Prostate gland (tissue), 2 donors: ENCODE measurements around the gene OPTN. TPM values are rescaled to one million over a fixed set of nuclear protein-coding genes. Genes with fewer than 3 reads are reported as not detected.
A peak's percentile ranks its signal among the peaks of the same experiment; 100 is the strongest.

Experiments used
- DNase-seq: peaks from one replicate; pipeline ENCODE4 v3.0.0-alpha.2; 2019; ENCODE audit warnings: low spot score
- H3K27ac ChIP-seq, 2 donors: fragments of 200-600 bp; sonication (generic); 2 replicates each; pipeline ENCODE4 v1.5.1; 2017 to 2019
- H3K27me3 ChIP-seq: fragments of 200-600 bp; sonication (generic); replicated peaks from 2 replicates; pipeline ENCODE4 v1.5.1; 2019; ENCODE audit not compliant: insufficient read depth
- H3K36me3 ChIP-seq, 2 donors: fragments of 200-600 bp; sonication (generic); 1 replicate in 1 of 2; 2 replicates in 1 of 2; pipeline versions ENCODE4 v1.5.1 to v1.8.1; 2017 to 2019
- H3K4me1 ChIP-seq: fragments of 200-600 bp; sonication (generic); replicated peaks from 2 replicates; pipeline ENCODE4 v1.5.1; 2019
- H3K4me3 ChIP-seq, 2 donors: fragments of 200-600 bp; sonication (generic); 2 replicates each; pipeline ENCODE4 v1.5.1; 2017 to 2019
- H3K9me3 ChIP-seq: fragments of 200-600 bp; sonication (generic); 2 replicates; pipeline ENCODE4 v1.5.1; 2017
- POLR2A ChIP-seq: fragments of 450-650 bp; IDR thresholded peaks from one replicate; pipeline ENCODE4 v1.6.1; 2016; ENCODE audit warnings: antibody characterized with exemption, mild to moderate bottlenecking
- POLR2AphosphoS5 ChIP-seq: sonication (generic); formaldehyde crosslinking; IDR thresholded peaks from one replicate; pipeline ENCODE4 v1.6.1; 2017; ENCODE audit warnings: antibody characterized with exemption
- WGBS: methylation state at CpG from one replicate; pipeline ENCODE4 v1.1.5; 2018; 5-methylcytosine and 5-hydroxymethylcytosine counted together
- intact Hi-C: fragments of 100-400 bp; cut with DNase I; formaldehyde crosslinking; loops from one replicate; pipeline ENCODE4 v1.14.2; 2022
- total RNA-seq, 2 donors: library from RNA; depleted of rRNA; stranded (reverse); fragments of >200 nt; gene quantifications; one replicate each; pipeline ENCODE4 v1.1.0, GENCODE V29; 2016
- TF ChIP-seq, protein P1 (sequence below), 4 experiments: fragments of 200-600 bp in 2 of 4; fragments of 450-650 bp in 2 of 4; sonication (generic) in 2 of 4; IDR thresholded peaks; 1 replicate in 3 of 4; 2 replicates in 1 of 4; pipeline ENCODE4 v1.5.1; 2016 to 2019; ENCODE audit warnings: antibody characterized with exemption in 4 of 4, mild to moderate bottlenecking in 2 of 4, moderate library complexity in 2 of 4

The OPTN gene
- total RNA-seq, 2 donors from 2014 or later = 19.2 to 69.9 TPM

DNA sequence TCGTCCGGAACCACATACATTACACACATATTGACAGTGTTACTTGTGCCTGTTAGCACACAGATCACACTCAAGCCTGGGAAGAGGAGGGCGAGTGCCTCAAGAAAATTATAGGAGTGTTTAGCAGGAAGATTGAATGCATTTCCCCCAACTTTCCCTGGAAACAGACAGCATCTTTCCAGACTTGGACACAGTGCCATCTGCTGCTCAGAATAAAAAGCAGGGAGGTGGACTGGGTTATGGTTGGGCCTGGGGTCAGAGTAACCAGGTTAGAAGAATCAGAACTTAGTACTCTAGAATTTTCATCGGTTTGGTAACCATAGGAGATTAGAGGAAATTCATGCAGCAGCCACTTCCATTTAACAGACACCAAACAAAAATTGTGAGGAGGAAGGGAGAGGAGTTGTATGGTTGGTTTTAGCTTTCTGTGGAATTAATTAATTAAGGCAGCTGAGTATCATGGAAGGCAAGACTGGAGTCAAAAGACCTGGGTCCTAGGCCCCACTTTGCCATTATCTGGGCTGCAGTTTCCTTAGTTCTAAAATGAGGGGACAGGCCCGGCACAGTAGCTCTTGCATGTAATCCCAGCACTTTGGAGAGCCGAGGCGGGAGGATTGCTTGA, 43.4 kb upstream of the OPTN start:
- TF ChIP-seq, protein P1, sequence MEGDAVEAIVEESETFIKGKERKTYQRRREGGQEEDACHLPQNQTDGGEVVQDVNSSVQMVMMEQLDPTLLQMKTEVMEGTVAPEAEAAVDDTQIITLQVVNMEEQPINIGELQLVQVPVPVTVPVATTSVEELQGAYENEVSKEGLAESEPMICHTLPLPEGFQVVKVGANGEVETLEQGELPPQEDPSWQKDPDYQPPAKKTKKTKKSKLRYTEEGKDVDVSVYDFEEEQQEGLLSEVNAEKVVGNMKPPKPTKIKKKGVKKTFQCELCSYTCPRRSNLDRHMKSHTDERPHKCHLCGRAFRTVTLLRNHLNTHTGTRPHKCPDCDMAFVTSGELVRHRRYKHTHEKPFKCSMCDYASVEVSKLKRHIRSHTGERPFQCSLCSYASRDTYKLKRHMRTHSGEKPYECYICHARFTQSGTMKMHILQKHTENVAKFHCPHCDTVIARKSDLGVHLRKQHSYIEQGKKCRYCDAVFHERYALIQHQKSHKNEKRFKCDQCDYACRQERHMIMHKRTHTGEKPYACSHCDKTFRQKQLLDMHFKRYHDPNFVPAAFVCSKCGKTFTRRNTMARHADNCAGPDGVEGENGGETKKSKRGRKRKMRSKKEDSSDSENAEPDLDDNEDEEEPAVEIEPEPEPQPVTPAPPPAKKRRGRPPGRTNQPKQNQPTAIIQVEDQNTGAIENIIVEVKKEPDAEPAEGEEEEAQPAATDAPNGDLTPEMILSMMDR (IDR thresholded peaks at IDR 0.05) = peak in 3 of 4 experiments; percentile 17 to 26 (median 21)
- TF ChIP-seq POLR2A = no peak
- Histone ChIP-seq H3K27me3 (no peaks in the 10 kb centered on the region), H3K4me1 (no peaks in the 10 kb centered on the region), H3K36me3 (no peaks in the 10 kb centered on the region), H3K27ac (no peak overlapping the region), H3K4me3 (no peak overlapping the region), H3K9me3 (no peaks in the 10 kb centered on the region)
- WGBS = 83% methylated on average over 7 of the region's 7 CpGs
- intact Hi-C loops = loop anchor here (5.0 to 10.0 kb wide), 3 partner anchors 149 to 339 kb away; no protein-coding TSS in a partner anchor
- no peak for DNase-seq

DNA sequence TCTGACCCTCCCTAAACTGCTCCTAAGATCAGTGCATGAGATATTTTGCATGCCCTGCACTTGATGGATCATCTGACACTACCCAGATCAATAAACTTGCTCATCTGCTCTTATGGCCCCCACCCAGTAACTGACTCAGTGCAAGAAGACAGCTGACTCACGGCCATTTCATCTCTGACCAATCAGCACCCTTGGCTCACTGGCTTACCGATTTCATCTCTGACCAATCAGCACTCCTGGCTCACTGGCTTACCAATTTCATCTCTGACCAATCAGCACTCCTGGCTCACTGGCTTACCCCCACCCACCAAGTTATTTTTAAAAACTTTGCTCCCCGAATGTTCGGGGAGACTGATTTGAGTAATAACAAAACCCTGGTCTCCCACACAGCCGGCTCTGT, 37.2 kb upstream of the OPTN start:
- no peak overlapping the region for H3K4me3 ChIP-seq
- H3K27ac ChIP-seq = no peak overlapping the region
- intact Hi-C loops = no loop called here
- WGBS = 94% methylated on average over 5 of the region's 5 CpGs
- DNase-seq = no peak
- no peaks in the 10 kb centered on the region for H3K9me3 ChIP-seq
- H3K36me3 ChIP-seq = no peaks in the 10 kb centered on the region
- H3K4me1 ChIP-seq = no peaks in the 10 kb centered on the region
- no peaks in the 10 kb centered on the region for H3K27me3 ChIP-seq
- TF ChIP-seq, protein P1 (IDR thresholded peaks at IDR 0.05) = no peak
- TF ChIP-seq POLR2A (no peak), POLR2AphosphoS5 (no peak)

- Histone ChIP-seq H3K4me1 (no peaks in the 10 kb centered on the region), H3K36me3 (no peaks in the 10 kb centered on the region), H3K27ac (no peak overlapping the region), H3K27me3 (no peaks in the 10 kb centered on the region), H3K9me3 (no peaks in the 10 kb centered on the region), H3K4me3 (no peak overlapping the region)
- intact Hi-C loops = loop anchor here (5.0 kb wide), 1 partner anchor 339 kb away; no protein-coding TSS in a partner anchor
- DNase-seq = no peak
- TF ChIP-seq POLR2A (no peak), POLR2AphosphoS5 (no peak)
- TF ChIP-seq, protein P1 (IDR thresholded peaks at IDR 0.05) = no peak
- WGBS = 49% methylated on average over 6 of the region's 6 CpGs
These were observed 33.4 kb upstream of the OPTN start for GRCh38 chr10:13066527-13066926.

DNA sequence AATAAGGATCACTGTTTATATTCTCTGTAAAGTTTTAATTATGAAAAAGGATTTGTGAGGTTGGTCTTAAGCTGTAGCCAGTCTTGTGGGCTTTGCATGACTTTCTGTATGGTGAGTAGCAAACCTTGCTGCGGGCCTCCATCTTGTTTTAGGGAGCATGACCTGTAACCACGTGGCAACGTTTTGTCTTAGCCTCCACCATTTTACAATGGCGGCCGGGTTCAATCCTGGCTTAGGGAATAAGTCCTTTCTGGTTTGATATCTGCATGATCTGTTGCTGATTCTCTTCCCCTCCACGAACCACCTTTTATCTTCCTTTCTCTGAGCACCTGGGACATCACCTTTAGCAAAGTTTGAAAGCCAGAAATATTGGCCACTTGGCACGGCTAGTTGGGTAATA, 32.5 kb upstream of the OPTN start:
- H3K4me1 ChIP-seq = no peaks in the 10 kb centered on the region
- no peak overlapping the region for H3K27ac ChIP-seq
- intact Hi-C loops = loop anchor here (5.0 kb wide), 1 partner anchor 340 kb away; no protein-coding TSS in a partner anchor
- 81% methylated on average over 7 of the region's 7 CpGs for WGBS
- TF ChIP-seq POLR2A (no peak), POLR2AphosphoS5 (no peak)
- TF ChIP-seq, protein P1 (IDR thresholded peaks at IDR 0.05) = no peak
- no peaks in the 10 kb centered on the region for H3K9me3 ChIP-seq
- H3K4me3 ChIP-seq = no peak overlapping the region
- no peaks in the 10 kb centered on the region for H3K27me3 ChIP-seq
- no peak for DNase-seq
- no peaks in the 10 kb centered on the region for H3K36me3 ChIP-seq

- Histone ChIP-seq H3K9me3 (no peaks in the 10 kb centered on the region), H3K27me3 (no peaks in the 10 kb centered on the region), H3K36me3 (no peaks in the 10 kb centered on the region), H3K4me3 (no peak overlapping the region), H3K27ac (no peak overlapping the region), H3K4me1 (no peaks in the 10 kb centered on the region)
- intact Hi-C loops = loop anchor here (5.0 kb wide), 1 partner anchor 341 kb away; no protein-coding TSS in a partner anchor
- WGBS = 53% methylated on average over 5 of the region's 5 CpGs
- DNase-seq = no peak
- TF ChIP-seq, protein P1 (IDR thresholded peaks at IDR 0.05) = no peak
- TF ChIP-seq POLR2AphosphoS5 = no peak
- no peak for TF ChIP-seq POLR2A
These were observed 31.9 kb upstream of the OPTN start for GRCh38 chr10:13068071-13068470.
